ENCODE results near the gene SLC8A2. TPM values are rescaled to one million over a fixed set of nuclear protein-coding genes. Genes with fewer than 3 reads are reported as not detected.

Gene SLC8A2
- total RNA-seq, 1 experiment from 2014 or later, result 0.10 TPM

DNA sequence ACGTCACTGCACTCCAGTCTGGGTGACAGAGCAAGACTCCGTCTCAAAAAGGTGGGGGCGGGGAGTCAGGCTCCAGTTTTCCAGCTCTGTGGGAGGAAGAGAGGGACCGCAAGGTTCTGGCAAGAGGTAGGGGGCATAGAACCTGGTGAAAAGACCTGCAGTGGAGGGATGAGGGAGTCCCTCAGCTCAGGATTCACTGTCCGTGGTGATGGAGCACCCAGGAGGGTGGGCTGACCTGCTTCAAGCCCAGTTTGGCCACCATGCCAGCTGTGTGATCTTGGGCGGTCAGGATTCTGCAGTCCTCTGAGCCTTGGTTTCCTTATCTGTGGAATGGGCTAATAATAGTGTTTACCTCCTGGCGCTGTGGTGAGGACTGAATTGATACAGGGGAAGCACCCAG is 21.2 kb downstream of the SLC8A2 start:
- DNase-seq (ENCODE audit: low read depth, low spot score) (no peak), ATAC-seq (no peak)
- Histone ChIP-seq H3K27me3 (ENCODE audit: control insufficient read depth, insufficient read depth, low read length) (0 out of 2 replicates have a peak, but pooled peaks cover 5% of the 10 kb centered on the region), H3K36me3 (ENCODE audit: control insufficient read depth, insufficient read depth, low read length) (no peaks in the 10 kb centered on the region), H3K4me1 (ENCODE audit: control insufficient read depth, insufficient read depth, low read length) (no peaks in the 10 kb centered on the region), H3K4me3 (ENCODE audit: low read depth in 2 of 2, low read length in 2 of 2) (no peak overlapping the region), H3K9me3 (ENCODE audit: control insufficient read depth, insufficient read depth, low read depth, low read length) (no peaks in the 10 kb centered on the region), H3K27ac (ENCODE audit: low read length) (no peak overlapping the region)
- in situ Hi-C loops (cut with HindIII; ENCODE audit: low pct_unique_long_range_greater_than_20kb, low sequenced_read_pairs) (no loop called here), intact Hi-C loops (cut with micrococcal nuclease; ENCODE audit: unreplicated experiment) (no loop called here)
- no TSS peak for BruUV-seq (replicated peaks)
- CTCF ChIA-PET, result no interaction called here
- POLR2A ChIA-PET, result no interaction called here
- no peak for TF ChIP-seq SIN3A (IDR thresholded peaks at IDR 0.05; ENCODE audit: borderline replicate concordance, insufficient read depth, low read depth, low read length)
- TF ChIP-seq, protein P1, sequence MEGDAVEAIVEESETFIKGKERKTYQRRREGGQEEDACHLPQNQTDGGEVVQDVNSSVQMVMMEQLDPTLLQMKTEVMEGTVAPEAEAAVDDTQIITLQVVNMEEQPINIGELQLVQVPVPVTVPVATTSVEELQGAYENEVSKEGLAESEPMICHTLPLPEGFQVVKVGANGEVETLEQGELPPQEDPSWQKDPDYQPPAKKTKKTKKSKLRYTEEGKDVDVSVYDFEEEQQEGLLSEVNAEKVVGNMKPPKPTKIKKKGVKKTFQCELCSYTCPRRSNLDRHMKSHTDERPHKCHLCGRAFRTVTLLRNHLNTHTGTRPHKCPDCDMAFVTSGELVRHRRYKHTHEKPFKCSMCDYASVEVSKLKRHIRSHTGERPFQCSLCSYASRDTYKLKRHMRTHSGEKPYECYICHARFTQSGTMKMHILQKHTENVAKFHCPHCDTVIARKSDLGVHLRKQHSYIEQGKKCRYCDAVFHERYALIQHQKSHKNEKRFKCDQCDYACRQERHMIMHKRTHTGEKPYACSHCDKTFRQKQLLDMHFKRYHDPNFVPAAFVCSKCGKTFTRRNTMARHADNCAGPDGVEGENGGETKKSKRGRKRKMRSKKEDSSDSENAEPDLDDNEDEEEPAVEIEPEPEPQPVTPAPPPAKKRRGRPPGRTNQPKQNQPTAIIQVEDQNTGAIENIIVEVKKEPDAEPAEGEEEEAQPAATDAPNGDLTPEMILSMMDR (IDR thresholded peaks at IDR 0.05), result no peak
- TF ChIP-seq POLR2AphosphoS5 (IDR thresholded peaks at IDR 0.05; ENCODE audit: low read depth, low read length), result no peak
- TF ChIP-seq, protein P2, sequence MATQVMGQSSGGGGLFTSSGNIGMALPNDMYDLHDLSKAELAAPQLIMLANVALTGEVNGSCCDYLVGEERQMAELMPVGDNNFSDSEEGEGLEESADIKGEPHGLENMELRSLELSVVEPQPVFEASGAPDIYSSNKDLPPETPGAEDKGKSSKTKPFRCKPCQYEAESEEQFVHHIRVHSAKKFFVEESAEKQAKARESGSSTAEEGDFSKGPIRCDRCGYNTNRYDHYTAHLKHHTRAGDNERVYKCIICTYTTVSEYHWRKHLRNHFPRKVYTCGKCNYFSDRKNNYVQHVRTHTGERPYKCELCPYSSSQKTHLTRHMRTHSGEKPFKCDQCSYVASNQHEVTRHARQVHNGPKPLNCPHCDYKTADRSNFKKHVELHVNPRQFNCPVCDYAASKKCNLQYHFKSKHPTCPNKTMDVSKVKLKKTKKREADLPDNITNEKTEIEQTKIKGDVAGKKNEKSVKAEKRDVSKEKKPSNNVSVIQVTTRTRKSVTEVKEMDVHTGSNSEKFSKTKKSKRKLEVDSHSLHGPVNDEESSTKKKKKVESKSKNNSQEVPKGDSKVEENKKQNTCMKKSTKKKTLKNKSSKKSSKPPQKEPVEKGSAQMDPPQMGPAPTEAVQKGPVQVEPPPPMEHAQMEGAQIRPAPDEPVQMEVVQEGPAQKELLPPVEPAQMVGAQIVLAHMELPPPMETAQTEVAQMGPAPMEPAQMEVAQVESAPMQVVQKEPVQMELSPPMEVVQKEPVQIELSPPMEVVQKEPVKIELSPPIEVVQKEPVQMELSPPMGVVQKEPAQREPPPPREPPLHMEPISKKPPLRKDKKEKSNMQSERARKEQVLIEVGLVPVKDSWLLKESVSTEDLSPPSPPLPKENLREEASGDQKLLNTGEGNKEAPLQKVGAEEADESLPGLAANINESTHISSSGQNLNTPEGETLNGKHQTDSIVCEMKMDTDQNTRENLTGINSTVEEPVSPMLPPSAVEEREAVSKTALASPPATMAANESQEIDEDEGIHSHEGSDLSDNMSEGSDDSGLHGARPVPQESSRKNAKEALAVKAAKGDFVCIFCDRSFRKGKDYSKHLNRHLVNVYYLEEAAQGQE (IDR thresholded peaks at IDR 0.05; ENCODE audit: insufficient read depth in 1 of 2, low read depth in 2 of 2, low read length in 1 of 2), result peak in 1 of 2 experiments; percentile 39; a peak in 1 of 4 replicates
- TF ChIP-seq TCF7L2 (IDR thresholded peaks at IDR 0.05; ENCODE audit: low read depth, low read length), result no peak

DNA sequence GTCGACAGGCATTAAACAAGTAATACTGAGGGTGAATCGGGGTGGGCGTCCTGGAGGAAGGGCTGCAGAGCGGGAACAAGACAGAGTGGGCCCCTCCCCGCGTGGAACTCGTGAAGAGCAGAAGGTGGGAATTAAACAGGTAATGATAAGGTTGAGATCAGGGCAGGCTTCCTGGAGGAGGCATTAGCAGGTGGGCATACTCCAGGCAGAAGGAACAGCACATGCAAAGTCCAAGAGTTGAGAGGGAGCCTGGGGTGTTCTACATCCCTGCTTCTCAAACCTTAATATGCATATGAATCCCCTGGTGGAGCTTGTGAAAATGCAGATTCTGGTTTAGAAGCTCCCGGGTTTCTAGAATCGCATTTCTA is 23.3 kb downstream of the SLC8A2 start:
- DNase-seq (ENCODE audit: low read depth, low spot score) (no peak), ATAC-seq (no peak)
- intact Hi-C loops (cut with micrococcal nuclease; ENCODE audit: unreplicated experiment) (no loop called here), in situ Hi-C loops (cut with HindIII; ENCODE audit: low pct_unique_long_range_greater_than_20kb, low sequenced_read_pairs) (no loop called here)
- no peaks in the 10 kb centered on the region for H3K4me1 ChIP-seq (ENCODE audit: control insufficient read depth, insufficient read depth, low read length)
- no peaks in the 10 kb centered on the region for H3K36me3 ChIP-seq (ENCODE audit: control insufficient read depth, insufficient read depth, low read length)
- H3K9me3 ChIP-seq (ENCODE audit: control insufficient read depth, insufficient read depth, low read depth, low read length), result no peaks in the 10 kb centered on the region
- BruUV-seq (replicated peaks), result no TSS peak
- peaks cover 5% of the 10 kb centered on the region; the same call in 1 of the 2 replicates for H3K27me3 ChIP-seq (ENCODE audit: control insufficient read depth, insufficient read depth, low read length)
- CTCF ChIA-PET, result interaction anchor here (0.6 kb wide), 2 partner anchors 161 to 246 kb away, joined by 4 read pairs; no protein-coding TSS in a partner anchor
- POLR2A ChIA-PET, result interaction anchor here (0.6 kb wide), 1 partner anchor 398 kb away, joined by 16 read pairs; no protein-coding TSS in a partner anchor
- H3K4me3 ChIP-seq (ENCODE audit: low read depth in 2 of 2, low read length in 2 of 2), result no peak overlapping the region
- no peak for TF ChIP-seq POLR2AphosphoS5 (IDR thresholded peaks at IDR 0.05; ENCODE audit: low read depth, low read length)
- TF ChIP-seq, protein P2 (IDR thresholded peaks at IDR 0.05; ENCODE audit: insufficient read depth in 1 of 2, low read depth in 2 of 2, low read length in 1 of 2), result no peak
- TF ChIP-seq SIN3A (IDR thresholded peaks at IDR 0.05; ENCODE audit: borderline replicate concordance, insufficient read depth, low read depth, low read length), result no peak
- no peak for TF ChIP-seq TCF7L2 (IDR thresholded peaks at IDR 0.05; ENCODE audit: low read depth, low read length)
- TF ChIP-seq, protein P1 (IDR thresholded peaks at IDR 0.05), result no peak
- no peak overlapping the region for H3K27ac ChIP-seq (ENCODE audit: low read length)

Data from Panc1 (cell line).